NCI-H1105 treated with DMSO at 0.1 percent for 48 hours (cell line): ENCODE measurements around the gene DRC7.

Source experiments
- DNase-seq: peaks from one replicate; lab custom pipeline; 2025; lab: John Stamatoyannopoulos, UW

Gene DRC7

GRCh38 chr16:57694725-57695679 lies at the start of gene DRC7:
DRC7 (plus strand) TSS chr16:57694806; CDS start chr16:57697950, 3,144 bp downstream.
- DNase-seq = peak; percentile 56

DNA sequence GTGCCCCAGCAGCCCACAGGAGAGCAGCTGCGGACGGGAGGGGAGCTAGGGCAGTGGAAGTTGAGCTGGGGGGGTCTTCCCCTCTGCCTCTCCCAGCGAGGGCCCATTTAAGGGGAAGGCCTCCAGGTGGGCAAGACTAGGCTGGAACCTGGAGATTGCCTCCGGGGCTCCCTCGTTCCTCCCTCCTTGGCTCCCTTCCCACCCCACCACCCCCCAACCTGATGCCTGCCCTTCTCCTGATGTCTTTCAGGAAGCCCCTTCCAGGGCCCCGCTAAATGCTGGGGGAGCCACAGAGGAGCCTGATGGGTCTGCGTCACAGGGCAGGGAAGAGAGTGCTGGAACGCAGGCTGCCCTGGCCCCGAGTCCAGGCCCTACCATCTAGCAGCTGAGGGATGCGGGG lies 49.4 kb upstream of the DRC7 start:
- DNase-seq = no peak

DNA sequence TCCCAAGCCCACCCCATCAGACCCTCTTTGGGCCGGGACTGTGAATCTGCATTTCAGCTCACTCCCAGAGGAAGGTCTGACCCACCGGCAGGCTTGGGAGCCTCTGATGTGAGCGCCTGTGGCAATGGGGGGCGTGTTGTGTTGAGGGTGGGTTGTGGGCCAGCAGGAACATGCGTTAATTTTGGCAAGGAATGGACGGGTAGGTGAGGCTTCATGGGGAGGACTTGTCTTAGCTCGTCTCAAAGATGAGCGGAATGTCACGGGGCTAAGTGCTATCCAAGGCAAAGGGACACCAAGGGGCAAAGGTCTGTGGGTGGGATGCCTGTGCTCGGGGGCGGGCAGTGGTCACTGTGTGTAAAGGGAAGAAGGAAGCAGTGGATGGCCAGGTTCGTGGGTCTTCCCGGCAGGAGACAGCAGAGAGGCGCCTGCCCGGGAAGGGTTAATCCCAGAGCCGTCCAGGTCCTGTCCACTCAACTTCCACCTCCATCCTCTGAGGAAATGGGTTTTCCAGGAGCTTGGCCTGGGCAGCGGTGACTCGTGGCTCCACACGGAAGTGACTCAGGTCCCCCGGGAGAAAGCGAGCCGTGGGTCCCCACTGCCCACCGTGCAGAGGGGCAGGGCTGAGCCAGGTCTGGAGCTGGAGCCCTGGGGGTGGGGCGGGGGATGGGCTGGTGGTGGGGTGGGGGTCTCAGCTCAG lies 48.8 kb upstream of the DRC7 start:
- no peak for DNase-seq

GRCh38 chr16:57646388-57647039 lies 48.1 kb upstream of the DRC7 start:
- no peak for DNase-seq

DNA sequence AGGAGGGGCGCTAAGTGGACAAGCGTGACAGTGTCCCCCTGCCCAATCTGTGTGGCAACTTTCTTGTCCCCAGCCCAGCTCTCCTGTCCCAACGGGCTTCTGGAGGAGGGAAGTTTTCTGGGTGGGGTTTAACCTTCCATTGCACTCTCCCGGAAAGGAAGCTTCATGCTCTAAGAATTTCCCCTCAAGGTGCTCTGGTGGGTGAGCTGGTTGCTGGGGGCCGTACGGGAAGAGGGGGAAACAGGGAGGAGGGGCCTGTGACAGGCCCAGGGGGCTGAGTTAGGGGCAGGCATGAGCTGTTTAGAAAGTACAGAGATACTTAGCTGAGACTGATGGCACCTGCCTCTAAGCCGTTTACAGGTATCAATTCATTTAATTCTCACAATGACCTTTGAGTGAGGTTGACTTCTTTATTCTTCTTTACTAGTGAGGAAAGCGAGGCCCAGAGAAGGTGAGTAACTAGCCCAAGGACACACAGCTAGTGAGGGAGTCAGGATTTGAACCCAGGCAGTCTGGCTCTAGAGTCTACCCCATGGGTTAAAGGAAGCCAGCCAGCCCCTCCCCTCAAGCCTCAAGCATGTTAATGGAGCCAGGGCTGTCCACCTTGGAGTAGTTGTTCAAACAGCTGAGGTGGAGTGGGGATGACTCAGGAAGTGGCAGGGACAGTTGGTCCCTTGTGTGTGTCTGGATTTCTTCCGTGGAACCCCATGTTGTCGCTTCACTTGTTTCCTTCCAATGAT lies 47.3 kb upstream of the DRC7 start:
- DNase-seq = no peak

GRCh38 chr16:57648125-57648524 lies 46.5 kb upstream of the DRC7 start:
- DNase-seq = no peak

GRCh38 chr16:57648581-57649442 lies 45.8 kb upstream of the DRC7 start:
- peak; percentile 9 for DNase-seq

DNA sequence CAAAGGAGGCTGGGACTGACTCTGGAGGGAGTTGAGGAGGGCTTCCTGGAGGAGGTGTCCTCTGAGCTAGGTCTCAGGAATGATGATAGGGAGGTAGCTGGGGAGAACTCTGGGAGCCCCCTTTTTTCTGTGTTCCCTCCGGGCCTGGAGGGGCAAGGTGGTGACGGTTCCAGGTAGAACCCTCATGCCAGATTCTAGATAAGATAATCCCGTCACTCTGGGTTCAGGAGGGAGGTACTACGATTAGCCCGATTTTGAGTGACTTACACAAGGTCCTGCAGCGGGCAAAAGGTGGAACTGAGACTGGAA lies 45.2 kb upstream of the DRC7 start:
- DNase-seq = no peak

DNA sequence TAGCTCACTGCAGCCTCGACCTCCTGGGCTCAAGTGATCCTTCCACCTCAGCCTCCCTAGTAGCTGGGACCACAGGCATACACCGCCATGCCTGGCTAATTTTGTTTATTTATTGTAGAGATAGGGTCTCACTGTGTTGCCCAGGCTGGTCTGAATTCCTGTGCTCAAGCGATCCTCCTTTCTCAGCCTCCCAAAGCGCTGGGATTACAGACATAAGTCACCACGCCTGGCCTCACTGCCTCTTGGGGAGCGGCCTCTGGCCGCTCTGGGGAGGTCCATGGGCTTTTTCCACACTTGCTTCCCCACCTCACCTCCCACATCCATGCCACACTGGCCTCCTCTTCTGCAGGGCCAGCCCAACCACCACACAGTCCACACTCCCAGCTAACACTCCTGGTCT lies 44.8 kb upstream of the DRC7 start:
- DNase-seq = no peak

DNA sequence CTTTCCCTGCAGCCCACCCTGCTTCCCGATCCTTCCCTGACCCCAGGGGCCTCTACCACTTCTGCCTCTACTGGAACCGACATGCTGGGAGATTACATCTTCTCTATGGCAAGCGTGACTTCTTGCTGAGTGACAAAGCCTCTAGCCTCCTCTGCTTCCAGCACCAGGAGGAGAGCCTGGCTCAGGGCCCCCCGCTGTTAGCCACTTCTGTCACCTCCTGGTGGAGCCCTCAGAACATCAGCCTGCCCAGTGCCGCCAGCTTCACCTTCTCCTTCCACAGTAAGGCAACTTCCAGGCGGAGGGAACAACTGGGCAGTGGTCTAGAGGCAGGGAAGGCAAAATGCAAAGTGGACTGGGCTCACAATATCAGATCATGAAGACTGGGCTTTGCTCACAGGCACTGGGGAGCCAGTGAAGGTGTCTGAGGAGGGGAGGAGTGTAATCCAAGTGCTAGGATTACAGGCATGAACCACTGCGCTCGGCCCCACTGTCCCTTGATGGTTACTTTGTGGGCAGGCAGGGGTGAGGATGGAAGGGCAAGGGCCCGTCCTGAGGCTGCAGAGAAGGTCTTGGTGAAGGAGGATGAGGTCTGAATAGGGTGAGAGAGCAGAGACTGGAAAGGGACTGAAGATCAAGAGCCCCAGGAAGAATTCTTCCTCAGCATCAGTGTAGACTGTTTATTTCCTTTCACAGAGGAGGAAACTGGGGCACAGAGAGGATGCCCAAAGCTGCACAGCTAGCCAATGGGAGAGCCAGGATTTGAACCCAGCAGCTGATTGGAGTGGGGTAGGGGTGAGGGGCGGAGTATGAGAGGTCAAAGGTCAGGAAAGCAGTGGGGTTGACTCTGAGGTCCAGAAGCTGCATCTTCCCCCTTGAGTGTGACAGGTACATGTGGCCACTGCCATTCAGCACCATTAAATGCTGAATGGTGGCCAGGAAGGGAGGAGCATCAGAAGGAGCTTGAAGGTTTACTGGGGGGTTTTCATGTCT lies 43.0 kb upstream of the DRC7 start:
- DNase-seq = no peak

DNA sequence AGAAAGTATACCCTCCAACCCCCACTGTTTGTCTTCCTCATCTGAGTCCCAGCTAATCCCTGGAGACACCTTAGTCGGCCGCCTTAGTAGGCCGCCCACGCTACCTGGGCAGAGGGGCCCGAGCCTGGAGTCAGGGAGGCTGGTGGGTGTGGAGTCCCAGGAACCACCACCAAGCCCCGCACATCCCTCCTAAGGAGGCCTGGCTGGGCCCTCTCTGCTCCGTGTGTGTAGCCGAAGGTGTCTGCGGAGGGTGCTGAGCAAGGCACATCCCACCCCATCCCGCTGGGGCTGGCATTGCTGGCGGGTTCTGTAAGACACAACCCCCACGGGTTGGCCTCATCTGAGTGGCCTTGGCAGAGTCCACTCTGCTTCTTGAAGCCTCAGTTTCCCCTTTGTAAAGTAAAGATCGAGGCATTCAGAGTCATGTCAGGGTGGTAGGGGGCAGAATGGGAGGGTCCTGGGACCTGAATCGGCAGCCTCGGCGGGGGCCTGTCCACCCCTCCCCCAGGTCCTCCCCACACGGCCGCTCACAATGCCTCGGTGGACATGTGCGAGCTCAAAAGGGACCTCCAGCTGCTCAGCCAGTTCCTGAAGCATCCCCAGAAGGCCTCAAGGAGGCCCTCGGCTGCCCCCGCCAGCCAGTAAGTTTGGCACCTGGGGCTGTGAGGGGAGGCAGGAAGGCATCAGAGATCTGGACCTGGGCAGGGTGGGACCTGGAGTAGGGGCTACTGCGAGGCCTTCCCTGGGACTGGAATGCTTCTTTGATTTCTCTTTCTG lies 41.7 kb upstream of the DRC7 start:
- no peak for DNase-seq

GRCh38 chr16:57653936-57654335 lies 40.7 kb upstream of the DRC7 start:
- no peak for DNase-seq

DNA sequence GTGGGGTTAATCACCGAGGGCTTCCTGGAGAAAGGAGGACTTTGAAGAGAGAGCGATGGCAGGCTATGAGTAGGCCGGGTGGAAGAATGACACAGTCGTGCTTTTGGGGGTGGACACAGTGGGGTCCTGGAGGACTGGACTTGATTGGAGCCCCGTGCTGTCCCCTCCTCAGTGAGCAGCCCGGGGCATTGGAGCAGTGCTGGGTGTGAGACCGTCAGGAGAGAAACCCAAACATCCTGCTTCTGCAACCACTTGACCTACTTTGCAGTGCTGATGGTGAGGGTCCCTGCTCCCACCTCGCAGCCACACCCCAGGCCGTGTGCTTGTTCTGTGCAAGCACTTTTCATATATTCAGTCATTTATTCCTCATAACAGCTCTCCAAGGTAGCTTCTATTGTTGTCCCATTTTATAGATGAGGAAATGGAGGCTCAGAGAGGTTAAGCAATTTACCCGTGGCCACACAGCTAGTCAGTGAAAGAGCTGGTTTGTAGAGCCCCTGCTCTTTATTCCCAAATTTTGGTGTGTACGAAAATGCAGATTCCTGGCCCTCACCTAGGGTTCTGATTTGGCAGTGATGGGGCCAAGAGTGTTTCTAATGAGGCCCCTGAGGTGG lies 38.2 kb upstream of the DRC7 start:
- DNase-seq = no peak

- DNase-seq = no peak
Measured at GRCh38 chr16:57657228-57657627, 37.4 kb upstream of the DRC7 start.

- no peak for DNase-seq
Measured at GRCh38 chr16:57658130-57658877, 36.3 kb upstream of the DRC7 start.

DNA sequence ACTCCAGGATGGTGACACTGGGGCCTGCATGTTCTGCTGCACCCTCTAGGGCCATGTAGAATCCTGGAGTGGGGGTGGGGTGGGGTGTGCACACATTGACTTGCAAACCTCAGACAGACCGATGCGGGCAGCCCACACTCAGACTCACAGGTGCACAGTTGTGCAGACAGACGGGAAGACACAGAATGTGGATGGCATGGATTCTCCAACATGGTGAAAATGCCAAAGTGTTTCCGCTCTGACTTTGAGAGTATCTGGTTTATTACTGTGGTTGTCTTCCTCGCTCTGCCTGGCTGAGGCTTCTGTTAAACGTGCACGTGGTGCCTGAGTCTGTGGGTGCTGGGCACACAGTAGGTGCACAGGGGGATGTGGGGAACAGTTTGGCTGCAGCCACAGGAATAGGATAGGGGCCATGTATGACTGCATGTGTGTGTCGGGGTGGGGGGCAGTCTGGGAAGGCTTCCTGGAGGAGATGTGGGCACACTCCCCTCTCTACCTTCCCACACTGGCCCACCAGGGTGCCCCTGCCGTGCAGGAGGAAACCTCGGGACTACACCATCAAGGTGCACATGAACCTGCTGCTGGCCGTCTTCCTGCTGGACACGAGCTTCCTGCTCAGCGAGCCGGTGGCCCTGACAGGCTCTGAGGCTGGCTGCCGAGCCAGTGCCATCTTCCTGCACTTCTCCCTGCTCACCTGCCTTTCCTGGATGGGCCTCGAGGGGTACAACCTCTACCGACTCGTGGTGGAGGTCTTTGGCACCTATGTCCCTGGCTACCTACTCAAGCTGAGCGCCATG lies 35.5 kb upstream of the DRC7 start:
- DNase-seq = no peak
